ENCODE measurements around the gene RNF213.

- TF ChIP-seq POLR2A (IDR thresholded peaks at IDR 0.05) = no peak
- TF ChIP-seq, protein P1, sequence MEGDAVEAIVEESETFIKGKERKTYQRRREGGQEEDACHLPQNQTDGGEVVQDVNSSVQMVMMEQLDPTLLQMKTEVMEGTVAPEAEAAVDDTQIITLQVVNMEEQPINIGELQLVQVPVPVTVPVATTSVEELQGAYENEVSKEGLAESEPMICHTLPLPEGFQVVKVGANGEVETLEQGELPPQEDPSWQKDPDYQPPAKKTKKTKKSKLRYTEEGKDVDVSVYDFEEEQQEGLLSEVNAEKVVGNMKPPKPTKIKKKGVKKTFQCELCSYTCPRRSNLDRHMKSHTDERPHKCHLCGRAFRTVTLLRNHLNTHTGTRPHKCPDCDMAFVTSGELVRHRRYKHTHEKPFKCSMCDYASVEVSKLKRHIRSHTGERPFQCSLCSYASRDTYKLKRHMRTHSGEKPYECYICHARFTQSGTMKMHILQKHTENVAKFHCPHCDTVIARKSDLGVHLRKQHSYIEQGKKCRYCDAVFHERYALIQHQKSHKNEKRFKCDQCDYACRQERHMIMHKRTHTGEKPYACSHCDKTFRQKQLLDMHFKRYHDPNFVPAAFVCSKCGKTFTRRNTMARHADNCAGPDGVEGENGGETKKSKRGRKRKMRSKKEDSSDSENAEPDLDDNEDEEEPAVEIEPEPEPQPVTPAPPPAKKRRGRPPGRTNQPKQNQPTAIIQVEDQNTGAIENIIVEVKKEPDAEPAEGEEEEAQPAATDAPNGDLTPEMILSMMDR (IDR thresholded peaks at IDR 0.05) = no peak
- no peak for TF ChIP-seq POLR2AphosphoS5 (IDR thresholded peaks at IDR 0.05)
Observed at GRCh38 chr17:80286638-80286960, 25.9 kb downstream of the RNF213 start.
